Liver (tissue), 9 donors: ENCODE data around the gene TJP3. TPM values are rescaled to one million over a fixed set of nuclear protein-coding genes. Genes with fewer than 3 reads are reported as not detected.

Source experiments
- DNase-seq: peaks from one replicate; pipeline ENCODE4 v3.0.0-alpha.2; 2017; ENCODE audit warnings: low spot score
- H3K27ac ChIP-seq, 2 donors: one replicate each; pipeline ENCODE4 v1.7.0; 2013; ENCODE audit warnings: inconsistent platforms in 2 of 2, low read length in 2 of 2, control low read depth in 1 of 2, low read depth in 1 of 2, mild to moderate bottlenecking in 1 of 2
- H3K27me3 ChIP-seq, 4 donors: one replicate each; pipeline versions ENCODE4 v1.6.1 to v1.7.0; 2013; ENCODE audit warnings: low read length in 3 of 4, inconsistent platforms in 1 of 4, mild to moderate bottlenecking in 1 of 4, moderate library complexity in 1 of 4; ENCODE audit not compliant: control insufficient read depth in 4 of 4, insufficient read depth in 4 of 4
- H3K36me3 ChIP-seq, 4 donors: one replicate each; pipeline versions ENCODE4 v1.6.1 to v1.7.0; 2013; ENCODE audit warnings: low read length in 3 of 4, mild to moderate bottlenecking in 3 of 4, low read depth in 1 of 4, moderate library complexity in 1 of 4; ENCODE audit not compliant: control insufficient read depth in 4 of 4, insufficient read depth in 3 of 4
- H3K4me1 ChIP-seq, 4 donors: one replicate each; pipeline versions ENCODE4 v1.6.1 to v1.7.0; 2013; ENCODE audit warnings: low read length in 3 of 4, mild to moderate bottlenecking in 3 of 4, moderate library complexity in 1 of 4; ENCODE audit not compliant: control insufficient read depth in 4 of 4, insufficient read depth in 4 of 4
- H3K4me3 ChIP-seq, 3 donors: one replicate each; pipeline versions ENCODE4 v1.6.1 to v1.7.0; 2013; ENCODE audit warnings: low read length in 3 of 3, control low read depth in 1 of 3, low read depth in 1 of 3, mild to moderate bottlenecking in 1 of 3
- H3K9ac ChIP-seq, 2 donors: one replicate each; pipeline ENCODE4 v1.7.0; 2013; ENCODE audit warnings: low read length in 2 of 2, mild to moderate bottlenecking in 2 of 2, moderate library complexity in 2 of 2, control low read depth in 1 of 2, low read depth in 1 of 2
- H3K9me3 ChIP-seq, 4 donors: one replicate each; pipeline versions ENCODE4 v1.6.1 to v1.7.0; 2013; ENCODE audit warnings: low read length in 3 of 4; ENCODE audit not compliant: control insufficient read depth in 4 of 4
- ATF3 ChIP-seq: IDR thresholded peaks from 2 replicates; pipeline ENCODE4 v1.6.1; 2016; ENCODE audit warnings: antibody characterized with exemption
- CTCF ChIP-seq: fragments of 150-350 bp; IDR thresholded peaks from 2 replicates; pipeline ENCODE4 v1.5.1; 2017; ENCODE audit warnings: improper control_type of control experiment, low read depth, low read length; ENCODE audit not compliant: missing input control
- EGR1 ChIP-seq, 2 donors: IDR thresholded peaks; 2 replicates each; pipeline ENCODE4 v1.6.1; 2016 to 2018; ENCODE audit warnings: antibody characterized with exemption in 2 of 2, low read depth in 2 of 2
- FOXA1 ChIP-seq: IDR thresholded peaks from 2 replicates; pipeline ENCODE4 v1.6.1; 2016; ENCODE audit warnings: antibody characterized with exemption
- GABPA ChIP-seq, 2 donors: IDR thresholded peaks in 1 of 2; conservative IDR thresholded peaks in 1 of 2; 2 replicates each; pipeline ENCODE4 v1.6.1; 2016; ENCODE audit warnings: antibody characterized with exemption in 2 of 2, mild to moderate bottlenecking in 1 of 2, moderate library complexity in 1 of 2
- HNF4G ChIP-seq: IDR thresholded peaks from 2 replicates; pipeline ENCODE4 v1.6.1; 2016; ENCODE audit warnings: antibody characterized with exemption
- JUND ChIP-seq, 2 donors: IDR thresholded peaks; 2 replicates each; pipeline ENCODE4 v1.6.1; 2016; ENCODE audit warnings: antibody characterized with exemption in 2 of 2
- MAX ChIP-seq: IDR thresholded peaks from 2 replicates; pipeline ENCODE4 v1.6.1; 2016; ENCODE audit warnings: antibody characterized with exemption
- NR2F2 ChIP-seq: IDR thresholded peaks from 2 replicates; pipeline ENCODE4 v1.6.1; 2016; ENCODE audit warnings: antibody characterized with exemption
- RAD21 ChIP-seq, 2 donors: IDR thresholded peaks; 2 replicates each; pipeline ENCODE4 v1.6.1; 2016; ENCODE audit warnings: antibody characterized with exemption in 2 of 2, mild to moderate bottlenecking in 2 of 2
- REST ChIP-seq: IDR thresholded peaks from 2 replicates; pipeline ENCODE4 v1.6.1; 2016; ENCODE audit warnings: antibody characterized with exemption, mild to moderate bottlenecking
- RXRA ChIP-seq, 2 donors: IDR thresholded peaks; 2 replicates each; pipeline ENCODE4 v1.6.1; 2017 to 2018; ENCODE audit warnings: antibody characterized with exemption in 2 of 2, mild to moderate bottlenecking in 1 of 2
- SP1 ChIP-seq: IDR thresholded peaks from 2 replicates; pipeline ENCODE4 v1.6.1; 2018; ENCODE audit warnings: antibody characterized with exemption, mild to moderate bottlenecking
- TAF1 ChIP-seq: conservative IDR thresholded peaks from 2 replicates; pipeline ENCODE4 v1.6.1; 2016; ENCODE audit warnings: antibody characterized with exemption, mild to moderate bottlenecking
- YY1 ChIP-seq: IDR thresholded peaks from 2 replicates; pipeline ENCODE4 v1.6.1; 2016; ENCODE audit warnings: antibody characterized with exemption, mild to moderate bottlenecking
- ZBTB33 ChIP-seq: IDR thresholded peaks from 2 replicates; pipeline ENCODE4 v1.6.1; 2016; ENCODE audit warnings: antibody characterized with exemption
- WGBS: extraction: QIAGEN DNeasy Blood & Tissue Kit; methylation state at CpG from one replicate; pipeline ENCODE4 v1.1.7; 2013; 5-methylcytosine and 5-hydroxymethylcytosine counted together
- polyA plus RNA-seq, 2 donors: library from polyadenylated mRNA; stranded (reverse) in 1 of 2; unstranded in 1 of 2; fragments of 200-250 nt in 1 of 2; fragments of >200 nt in 1 of 2; fragmentation: Nextera tagmentation in 1 of 2; extraction: Ambion mirVana in 1 of 2; gene quantifications; one replicate each; pipeline versions ENCODE4 v1.2.1 to v1.2.3, GENCODE V29; 2013 to 2015
- total RNA-seq, 2 donors: library from RNA; depleted of rRNA; stranded (reverse); fragments of >200 nt; gene quantifications; one replicate each; pipeline ENCODE4 v1.2.3, GENCODE V29; 2014
- donor health status: healthy.
- donor health status: healthy.
- donor health status: healthy.
- donor health status: healthy.
- donor health status: healthy.

TJP3 gene
- total and polyA plus RNA-seq, 4 donors: 6.0 to 9.8 (median 6.7) TPM

- no peak for TF ChIP-seq SP1
- no peak for TF ChIP-seq RXRA (IDR thresholded peaks at IDR 0.05)
- TF ChIP-seq YY1: no peak
- no peak for TF ChIP-seq MAX
- TF ChIP-seq RAD21 (IDR thresholded peaks at IDR 0.05): no peak
- no peak for TF ChIP-seq ZBTB33
- no peak for TF ChIP-seq HNF4G
- no peak for TF ChIP-seq CTCF
- no peak for TF ChIP-seq FOXA1
- TF ChIP-seq NR2F2: no peak
- TF ChIP-seq REST: no peak
- no peak for TF ChIP-seq TAF1
- TF ChIP-seq JUND (IDR thresholded peaks at IDR 0.05): no peak
- no peak for TF ChIP-seq EGR1 (IDR thresholded peaks at IDR 0.05; ENCODE audit: low read depth in 2 of 2)
- no peak for TF ChIP-seq ATF3
- TF ChIP-seq GABPA (IDR thresholded peaks at IDR 0.05 in 1 of 2, conservative IDR thresholded peaks at IDR 0.05 in 1 of 2): no peak
- no peaks in the 10 kb centered on the region for H3K9me3 ChIP-seq
- H3K36me3 ChIP-seq: peaks cover 0 to 2% (median 0%) of the 10 kb centered on the region in 4 donors
- no peak overlapping the region for H3K4me3 ChIP-seq
- H3K9ac ChIP-seq: no peak overlapping the region
- H3K4me1 ChIP-seq: no peaks in the 10 kb centered on the region
- no peak for DNase-seq
- H3K27ac ChIP-seq: no peak overlapping the region
- WGBS: 95% methylated on average over 34 of the region's 34 CpGs
- H3K27me3 ChIP-seq: no peaks in the 10 kb centered on the region
Observed at GRCh38 chr19:3673506-3674439, 34.4 kb upstream of the TJP3 start.
